ENCODE results near the gene MAGEA12.

DNA sequence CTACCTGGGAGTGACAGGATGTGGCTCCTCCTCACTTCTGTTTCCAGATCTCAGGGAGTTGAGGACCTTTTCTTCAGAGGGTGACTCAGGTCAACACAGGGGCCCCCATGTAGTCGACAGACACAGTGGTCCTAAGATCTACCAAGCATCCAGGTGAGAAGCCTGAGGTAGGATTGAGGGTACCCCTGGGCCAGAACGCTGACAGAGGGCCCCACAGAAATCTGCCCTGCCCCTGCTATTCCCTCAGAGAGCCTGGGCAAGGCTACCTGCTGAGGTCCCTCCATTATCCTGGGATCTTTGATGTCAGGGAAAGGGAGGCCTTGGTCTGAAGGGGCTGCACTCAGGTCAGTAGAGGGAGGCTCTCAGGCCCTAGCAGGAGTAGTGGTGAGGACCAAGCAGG lies 1.5 kb downstream of the MAGEA12 start:
- TF ChIP-seq CTCF (IDR thresholded peaks at IDR 0.05) (no peak), POLR2A (IDR thresholded peaks at IDR 0.05) (no peak)

All from adrenal gland (tissue), 5 donors.